HTR-8/SVneo (cell line): ENCODE measurements around the gene TSC2.
"Not testable (repeated sequence)": the region's sequence is repeated elsewhere in the genome, so short reads cannot be mapped to it uniquely, and the experiment has no call there.

ENCODE experiments used
- DNase-seq: peaks from one replicate; pipeline ENCODE4 v3.0.0; 2011; ENCODE audit warnings: low spot score, mixed read lengths; ENCODE audit not compliant: insufficient read length
- FAIRE-seq: peaks from 2 replicates; lab custom pipeline; 2011; peaks lifted over from hg19 to GRCh38; lab: Jason Lieb, UNC

TSC2 gene

DNA sequence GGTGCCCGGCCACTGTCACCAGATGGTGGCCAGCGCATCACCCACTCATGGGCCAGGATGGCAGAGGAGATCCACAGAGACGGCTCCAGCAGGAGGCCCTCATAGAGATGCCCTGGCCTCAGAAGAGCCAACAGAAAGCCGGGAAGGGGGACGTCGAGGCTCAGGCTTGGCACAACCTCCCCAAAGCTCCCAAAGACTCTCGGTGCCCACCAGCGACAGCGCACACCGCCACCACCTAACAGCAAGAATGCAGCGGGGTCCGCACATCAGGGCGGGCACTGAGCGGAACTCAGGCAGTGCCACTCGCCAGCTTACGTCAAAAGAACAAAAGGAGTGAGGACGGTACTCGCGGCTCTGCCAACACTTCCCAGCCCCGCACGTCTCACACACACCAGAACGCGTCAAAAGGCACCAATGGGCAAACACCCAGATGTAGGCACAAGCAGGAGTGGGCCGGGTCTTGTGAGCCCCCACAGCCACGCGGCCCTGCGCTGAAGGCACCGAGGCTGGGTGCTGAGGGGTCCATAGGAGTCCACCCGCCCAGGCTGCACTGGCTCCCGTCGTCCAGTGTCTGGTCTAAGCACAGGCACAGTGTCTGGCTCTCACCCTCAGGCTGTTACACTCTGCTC, 79.3 kb downstream of the TSC2 start:
- FAIRE-seq, DNase-seq: not testable (repeated sequence)

DNA sequence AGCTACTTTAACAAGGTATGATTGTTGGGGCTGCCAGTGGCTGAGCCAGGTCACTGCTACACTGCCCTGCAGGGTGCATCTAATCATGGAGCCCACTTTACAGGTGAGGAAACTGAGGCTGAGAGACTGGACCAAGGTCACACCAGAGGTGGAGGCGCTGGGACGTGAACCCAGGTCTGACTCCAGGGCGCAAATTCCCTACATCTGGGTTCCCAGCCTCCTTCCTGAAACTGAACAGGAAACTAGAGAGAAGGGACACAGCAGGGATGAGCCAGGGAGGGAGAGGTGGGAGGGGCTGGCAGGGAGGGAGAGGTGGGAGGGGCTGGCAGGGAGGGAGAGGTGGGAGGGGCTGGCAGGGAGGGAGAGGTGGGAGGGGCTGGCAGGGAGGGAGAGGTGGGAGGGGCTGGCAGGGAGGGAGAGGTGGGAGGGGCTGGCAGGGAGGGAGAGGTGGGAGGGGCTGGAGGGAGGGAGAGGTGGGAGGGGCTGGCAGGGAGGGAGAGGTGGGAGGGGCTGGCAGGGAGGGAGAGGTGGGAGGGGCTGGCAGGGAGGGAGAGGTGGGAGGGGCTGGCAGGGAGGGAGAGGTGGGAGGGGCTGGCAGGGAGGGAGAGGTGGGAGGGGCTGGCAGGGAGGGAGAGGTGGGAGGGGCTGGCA, 80.0 kb downstream of the TSC2 start:
- DNase-seq, FAIRE-seq: not testable (repeated sequence)

DNA sequence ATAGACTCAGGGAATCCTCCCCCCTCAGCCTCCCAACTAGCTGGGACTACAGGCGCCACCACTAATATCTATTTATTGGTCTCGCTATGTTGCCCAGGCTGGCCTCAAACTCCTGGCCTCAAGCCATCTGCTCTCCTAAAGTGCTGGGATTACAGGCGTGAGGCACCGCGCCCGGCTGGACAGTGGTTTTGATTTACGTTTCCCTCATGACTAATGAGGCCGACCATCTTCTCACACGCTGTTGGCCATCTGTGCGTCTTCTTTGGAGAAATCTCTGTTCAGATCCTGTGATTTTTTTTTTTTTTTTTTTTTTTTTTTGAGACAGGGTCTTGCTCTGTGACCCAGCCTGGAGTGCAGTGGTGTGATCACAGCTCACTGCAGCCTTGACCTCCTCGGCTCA, 81.5 kb downstream of the TSC2 start:
- DNase-seq, FAIRE-seq: not testable (repeated sequence)

DNA sequence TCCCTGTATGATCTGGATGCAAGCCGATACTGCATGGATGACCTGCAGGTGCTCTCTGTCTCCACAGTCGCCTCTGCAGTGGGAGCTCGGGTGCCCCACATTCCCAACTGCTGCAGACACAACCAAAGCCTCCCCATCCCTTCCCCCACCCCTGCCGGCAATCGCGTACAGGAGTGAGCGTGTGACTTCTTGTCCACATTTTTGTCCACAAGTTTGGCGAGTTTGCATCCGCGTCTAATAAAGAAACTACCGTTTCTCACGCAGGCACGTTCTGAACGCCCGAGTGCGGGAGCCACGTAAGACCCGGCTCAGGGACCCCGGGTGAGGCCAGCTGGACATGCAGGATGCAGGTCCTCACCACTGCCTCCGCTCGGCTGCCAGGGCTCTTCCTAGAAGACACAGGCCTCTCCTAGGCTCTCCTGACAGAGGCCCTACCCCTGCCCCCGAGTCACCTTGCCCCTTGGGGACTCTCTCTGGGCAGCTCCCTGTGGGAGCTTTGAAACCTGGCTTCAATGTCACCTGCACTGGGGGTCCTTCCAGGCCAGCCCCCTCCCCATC, 82.2 kb downstream of the TSC2 start:
- not testable (repeated sequence) for DNase-seq, FAIRE-seq

DNA sequence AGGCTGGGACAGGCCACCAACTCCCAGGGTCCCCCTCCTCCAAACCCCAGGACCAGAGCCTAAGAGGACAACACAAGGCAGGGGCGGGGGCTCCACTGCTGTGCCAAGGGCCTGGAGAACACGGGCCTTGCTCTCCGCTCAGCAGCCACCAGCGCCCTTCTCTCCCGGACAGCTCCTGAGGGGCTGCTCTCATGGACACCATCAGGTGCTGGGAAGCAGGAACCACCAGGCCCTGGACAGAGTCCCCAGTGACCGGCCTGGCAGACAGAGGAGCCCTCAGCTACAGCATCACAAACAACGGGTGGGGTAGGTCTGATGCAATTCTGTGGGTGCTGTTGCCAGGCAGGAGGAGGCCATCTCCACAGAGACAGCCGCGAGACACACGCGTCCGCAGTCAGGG, 86.0 kb downstream of the TSC2 start:
- not testable (repeated sequence) for FAIRE-seq, DNase-seq

DNA sequence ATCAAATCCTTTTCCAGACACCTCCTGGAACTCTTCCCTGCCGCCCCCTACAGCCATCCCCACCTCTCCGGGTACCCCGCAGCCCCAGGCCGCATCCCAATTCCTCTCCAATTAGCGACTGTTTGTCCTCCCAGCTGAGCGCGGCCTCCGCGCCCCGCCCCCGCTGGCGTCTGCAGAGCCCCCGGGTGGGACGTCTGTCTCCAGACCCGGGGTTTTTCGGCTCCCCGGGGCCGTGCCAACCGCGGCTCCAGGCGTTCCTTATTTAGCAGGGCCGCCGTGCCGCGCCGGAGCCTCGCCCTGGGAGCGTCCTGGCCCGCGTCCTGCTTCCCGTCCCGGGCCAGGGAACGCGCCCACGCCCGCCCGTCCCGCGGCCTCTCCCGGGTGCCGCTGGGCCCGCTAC, 87.3 kb downstream of the TSC2 start:
- not testable (repeated sequence) for FAIRE-seq, DNase-seq

DNA sequence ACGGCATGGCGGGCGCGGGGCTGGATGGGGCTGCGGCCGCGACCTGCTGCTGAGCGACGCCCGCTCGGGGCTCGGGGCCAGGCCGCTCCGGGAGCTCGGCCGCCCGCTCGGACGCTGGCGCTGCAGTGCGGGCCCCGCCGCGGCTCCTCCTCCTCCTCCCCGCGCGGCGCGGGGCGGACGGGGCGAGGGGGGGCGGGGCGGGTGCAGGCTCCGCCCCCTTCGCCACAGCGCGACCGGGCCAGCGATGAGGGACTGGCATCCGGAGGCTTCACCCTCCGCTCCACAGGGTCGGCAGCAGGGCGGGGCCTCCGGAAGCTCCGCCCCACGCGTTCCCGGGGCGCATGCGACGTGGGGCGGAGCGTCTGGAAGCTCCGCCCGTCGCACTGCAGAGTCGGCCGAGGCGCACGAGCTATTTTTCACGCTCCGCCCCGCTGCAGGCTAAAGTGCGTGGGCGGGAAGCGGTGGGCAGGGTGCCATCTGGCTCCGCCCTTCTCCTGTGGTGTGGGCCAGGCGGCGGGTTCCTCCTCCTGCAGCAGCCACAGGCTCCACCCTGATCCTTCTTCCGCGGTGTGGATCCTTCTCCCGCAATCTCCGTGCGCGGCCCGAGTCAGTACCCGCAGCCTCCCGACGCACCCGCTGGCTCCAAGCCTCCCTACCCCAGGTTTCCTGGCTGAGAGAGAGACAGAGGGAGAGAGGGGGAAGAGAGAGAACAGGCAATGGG, 88.1 kb downstream of the TSC2 start, which contains the start of gene PKD1:
Gene PKD1, minus strand, starts transcription at position 129 of the 721 bp plus-strand sequence. CDS start 209 bp downstream, outside the sequence.
- not testable (repeated sequence) for DNase-seq, FAIRE-seq
